Activated naive CD8-positive, alpha-beta T cell treated with anti-CD3 and anti-CD28 coated beads, Interleukin-2, amount 50 U/mL, for 16 hours (primary cell): ENCODE results near the gene CRMP1.

Experiments used
- DNase-seq: peaks from one replicate; pipeline ENCODE4 v3.0.0-alpha.2; 2020; ENCODE audit warnings: low read depth, low spot score

CRMP1 gene

DNA sequence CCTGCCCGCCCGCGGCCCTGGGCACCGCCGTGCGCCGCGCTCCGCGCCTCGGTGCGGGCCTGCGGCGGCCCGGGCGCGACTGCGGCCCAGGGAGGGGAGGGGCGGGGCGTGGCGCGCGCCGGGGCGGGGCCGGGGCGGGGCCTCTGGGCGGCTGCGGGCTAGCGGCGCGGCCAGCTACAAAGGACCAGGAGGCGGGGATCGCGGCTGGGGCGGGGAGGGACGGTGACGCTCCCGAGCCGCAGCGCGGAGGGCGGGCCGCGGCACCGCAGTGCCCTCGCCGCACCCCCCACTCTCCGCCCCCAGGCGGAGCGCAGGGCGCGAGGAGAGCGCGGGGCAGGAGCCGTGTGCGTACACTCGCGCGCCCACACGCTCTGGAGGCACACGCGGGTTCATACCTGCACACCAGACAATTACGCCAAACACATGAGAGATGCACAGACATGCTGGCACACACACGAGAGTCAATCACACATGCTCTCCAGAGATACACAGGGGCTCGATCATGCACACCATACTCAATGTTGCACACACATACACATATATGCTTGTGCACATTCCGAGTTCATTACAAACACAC, at the start of gene CRMP1:
Gene CRMP1 (minus strand): TSS at position 83 of the 577 bp plus-strand sequence. CDS start 117 bp downstream, outside the sequence.
- DNase-seq = no peak

DNA sequence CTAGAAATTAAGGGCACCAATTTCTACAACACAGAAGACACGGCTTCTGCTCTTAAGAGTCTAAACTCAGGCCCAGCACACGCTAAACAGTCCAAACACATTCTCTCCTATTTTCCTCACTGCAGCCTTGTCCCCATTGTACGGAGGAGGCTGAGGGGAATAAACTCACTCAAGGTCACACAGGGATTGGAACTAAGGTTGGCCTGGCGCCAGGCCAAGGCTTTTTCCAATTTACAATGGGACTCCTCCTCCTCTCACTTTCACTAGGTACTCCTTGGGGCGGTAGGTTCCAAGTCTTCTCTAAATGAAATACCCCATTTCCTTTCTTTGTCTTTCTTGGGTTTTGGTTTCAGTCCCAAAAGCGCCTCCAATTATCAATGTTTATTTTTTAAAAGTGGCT, 48.7 kb upstream of the CRMP1 start:
- no peak for DNase-seq

DNA sequence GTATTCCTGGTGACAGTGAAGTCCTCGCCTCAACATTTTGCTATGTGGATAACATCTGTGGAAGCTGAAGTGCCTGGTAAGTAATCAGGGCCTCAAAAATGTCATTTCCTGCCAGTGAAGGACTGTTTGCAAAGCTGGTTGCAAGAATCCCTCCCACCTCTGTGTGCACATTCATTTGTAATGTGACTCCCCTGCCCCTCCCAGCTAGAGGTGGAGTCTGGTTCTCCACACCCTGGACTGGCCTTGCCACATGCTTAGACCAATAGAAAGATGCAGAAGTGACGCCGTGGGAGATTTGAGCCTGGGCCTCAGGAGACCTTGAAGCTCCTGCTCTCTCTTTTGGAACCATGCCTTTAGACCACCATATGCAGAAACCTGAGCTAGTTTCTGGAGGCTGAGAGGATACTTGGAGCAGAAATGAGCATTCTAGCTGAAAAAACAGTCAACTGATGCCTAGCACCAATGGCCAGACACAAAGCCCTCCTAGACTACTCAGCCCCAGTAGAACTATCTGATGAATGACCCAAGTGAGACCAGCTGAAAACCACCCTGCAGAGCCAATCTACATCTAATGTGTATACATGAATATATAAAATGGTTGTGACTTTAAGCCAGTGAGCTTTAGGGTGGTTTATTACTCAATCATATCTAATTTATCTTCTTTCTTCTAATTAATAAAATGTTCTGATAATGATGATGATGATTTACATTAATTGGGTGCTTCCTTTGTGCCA, 47.8 kb upstream of the CRMP1 start:
- DNase-seq = no peak

DNA sequence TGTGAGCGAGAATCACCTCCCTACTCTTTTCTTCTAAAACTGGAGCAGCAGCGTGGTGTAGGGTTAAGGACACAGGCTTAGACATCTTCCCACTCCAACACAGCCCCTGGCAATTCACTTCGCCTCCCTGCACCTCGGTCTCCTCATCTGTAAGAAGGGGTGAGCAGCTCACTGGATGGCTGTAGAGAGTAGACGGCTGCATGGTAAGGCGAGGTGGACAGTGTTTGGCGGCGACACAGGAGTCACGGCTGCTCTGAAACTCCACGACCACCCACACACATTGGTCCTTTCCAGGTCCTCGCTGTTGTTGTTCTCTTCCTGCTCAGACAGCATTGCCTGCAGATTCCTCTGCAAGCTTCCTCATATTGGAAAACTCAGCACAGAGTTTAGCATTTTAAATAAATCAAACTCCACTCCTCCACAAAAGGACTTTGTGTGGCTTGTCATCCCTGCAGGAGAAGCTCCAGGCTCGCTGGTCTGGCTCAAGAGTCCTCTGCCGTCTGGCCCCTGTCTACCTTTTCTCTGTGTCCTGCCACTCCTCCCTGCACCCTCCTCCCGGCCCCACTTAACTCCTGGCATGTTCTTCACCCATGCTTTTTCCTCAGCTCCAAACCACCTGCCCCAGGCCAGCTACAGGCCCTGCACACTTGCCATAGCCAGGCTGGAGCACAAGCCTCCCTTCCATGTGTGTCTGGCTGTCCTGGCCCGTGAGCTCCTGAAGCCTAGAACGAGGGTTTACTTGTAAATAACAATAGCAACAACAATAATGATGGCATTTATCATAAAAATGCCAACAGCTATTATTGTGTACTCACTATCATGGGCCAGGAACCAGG, 41.3 kb upstream of the CRMP1 start:
- no peak for DNase-seq

DNA sequence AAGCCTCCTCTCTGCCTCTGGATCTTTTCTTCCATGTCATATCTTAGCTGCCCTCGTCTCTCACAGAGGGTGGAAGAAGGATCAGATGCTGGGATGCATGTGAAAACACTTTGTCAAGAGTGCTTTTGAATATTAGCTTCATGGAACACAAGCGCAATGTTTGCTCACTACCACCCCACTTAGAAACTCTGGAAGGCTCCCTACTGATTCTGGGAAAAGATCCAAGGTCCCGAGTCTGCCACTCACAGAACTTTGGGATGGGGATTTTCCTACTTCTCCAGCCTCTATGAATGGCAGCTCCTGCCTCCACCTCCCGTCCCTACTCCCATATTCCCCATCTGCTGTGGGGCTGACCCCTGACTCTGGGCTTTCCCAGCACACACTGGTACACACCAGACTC, 40.2 kb upstream of the CRMP1 start:
- no peak for DNase-seq

- no peak for DNase-seq
Measured at GRCh38 chr4:5932035-5932568, 39.2 kb upstream of the CRMP1 start.

DNA sequence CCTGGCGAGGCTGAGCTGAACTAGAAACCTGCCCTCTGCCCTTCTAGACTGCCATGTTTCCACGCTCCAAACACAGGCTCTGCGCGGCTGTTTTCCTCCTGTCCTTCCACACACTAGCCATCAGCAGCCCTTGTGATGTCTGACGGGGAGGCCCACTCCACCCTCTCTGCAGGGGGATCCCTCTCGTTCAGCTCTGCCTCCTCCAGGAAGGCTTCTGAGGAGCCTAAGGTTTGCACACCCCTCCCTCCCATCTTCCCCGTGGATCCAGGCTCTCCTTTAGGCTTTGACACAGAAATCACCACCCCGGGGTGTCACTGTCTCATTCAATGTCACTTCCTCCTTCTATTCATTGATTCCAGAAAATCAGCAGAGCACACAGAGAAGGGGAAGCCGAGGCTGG, 38.6 kb upstream of the CRMP1 start:
- DNase-seq = no peak

DNA sequence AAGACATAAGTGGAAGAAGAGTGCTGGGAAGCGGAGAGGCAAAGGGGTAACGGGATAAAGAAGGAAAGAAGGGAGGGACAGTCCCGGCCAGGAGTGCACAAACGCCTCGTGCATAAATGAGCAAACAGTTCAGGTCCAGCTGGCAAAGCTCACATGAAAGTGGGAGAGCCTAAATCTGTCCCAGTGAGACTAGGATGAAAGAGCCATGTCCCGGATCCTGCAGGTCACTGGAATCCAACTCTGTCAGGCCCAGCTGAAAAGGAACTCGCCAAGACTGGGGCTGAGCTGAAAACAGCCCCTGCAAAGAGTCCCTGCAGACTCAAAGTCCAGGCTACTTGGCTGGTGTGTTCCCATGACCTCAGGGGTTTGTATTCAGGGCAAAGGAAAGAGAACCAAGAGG, 38.0 kb upstream of the CRMP1 start:
- DNase-seq = no peak

GRCh38 chr4:5930456-5930855, 37.6 kb upstream of the CRMP1 start:
- no peak for DNase-seq

DNA sequence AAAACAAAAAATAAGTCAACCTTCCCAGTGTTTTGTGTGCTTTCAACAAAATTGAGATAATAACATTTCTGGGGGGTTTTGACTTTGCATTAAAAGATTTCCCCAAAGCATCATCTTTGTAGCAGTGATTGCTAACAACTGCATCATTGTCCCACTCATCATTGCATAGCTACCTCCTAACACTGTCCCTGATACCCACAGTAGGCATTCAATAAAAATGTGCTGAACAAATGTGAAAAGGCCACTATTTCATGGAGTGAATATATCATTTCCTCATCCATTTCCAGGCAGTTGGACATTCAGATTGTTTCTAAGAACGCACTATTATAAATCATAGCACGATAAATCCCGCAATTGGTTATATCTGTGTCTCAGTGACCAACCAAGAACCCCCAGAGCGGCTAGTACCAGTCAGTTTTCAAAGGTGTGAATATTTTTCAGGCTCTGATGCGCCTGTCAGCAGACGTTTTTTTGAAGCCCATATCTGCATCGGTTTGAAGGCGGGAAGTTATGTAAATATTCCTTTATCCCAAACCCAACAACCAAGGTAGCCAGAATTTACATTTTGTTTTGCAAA, 36.0 kb upstream of the CRMP1 start:
- DNase-seq = no peak

DNA sequence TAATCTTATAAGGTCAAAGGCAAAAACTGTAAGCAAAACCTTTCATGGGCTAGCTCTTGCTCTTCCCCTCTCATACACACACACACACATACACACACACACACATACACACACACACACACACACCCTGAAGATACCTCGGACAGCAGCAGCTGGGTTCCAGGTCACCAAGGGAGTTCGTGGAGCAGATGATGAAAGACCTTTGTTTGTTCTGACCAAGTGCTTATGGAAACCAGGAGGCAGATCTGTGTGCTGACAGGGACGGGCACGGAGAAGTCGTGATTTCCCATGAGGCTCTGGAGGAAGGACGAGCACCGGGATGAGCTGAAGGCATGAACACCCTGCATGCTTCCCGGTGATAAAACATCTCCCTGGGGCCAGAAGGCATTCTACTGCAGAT, 35.4 kb upstream of the CRMP1 start:
- no peak for DNase-seq

GRCh38 chr4:5927747-5928146, 34.9 kb upstream of the CRMP1 start:
- DNase-seq = no peak

- DNase-seq = no peak
Measured at GRCh38 chr4:5927116-5927515, 34.2 kb upstream of the CRMP1 start.

- no peak for DNase-seq
Measured at GRCh38 chr4:5926598-5926997, 33.7 kb upstream of the CRMP1 start.

- no peak for DNase-seq
Measured at GRCh38 chr4:5925419-5926200, 32.7 kb upstream of the CRMP1 start.

- no peak for DNase-seq
Measured at GRCh38 chr4:5924461-5925125, 31.7 kb upstream of the CRMP1 start.

- no peak for DNase-seq
Measured at GRCh38 chr4:5923376-5923775, 30.5 kb upstream of the CRMP1 start.

GRCh38 chr4:5922556-5922955, 29.7 kb upstream of the CRMP1 start:
- DNase-seq = no peak

GRCh38 chr4:5921981-5922380, 29.1 kb upstream of the CRMP1 start:
- no peak for DNase-seq

GRCh38 chr4:5921101-5921980, 28.5 kb upstream of the CRMP1 start:
- no peak for DNase-seq
